Measurements from ENCODE around the gene ATP5MC3.

DNA sequence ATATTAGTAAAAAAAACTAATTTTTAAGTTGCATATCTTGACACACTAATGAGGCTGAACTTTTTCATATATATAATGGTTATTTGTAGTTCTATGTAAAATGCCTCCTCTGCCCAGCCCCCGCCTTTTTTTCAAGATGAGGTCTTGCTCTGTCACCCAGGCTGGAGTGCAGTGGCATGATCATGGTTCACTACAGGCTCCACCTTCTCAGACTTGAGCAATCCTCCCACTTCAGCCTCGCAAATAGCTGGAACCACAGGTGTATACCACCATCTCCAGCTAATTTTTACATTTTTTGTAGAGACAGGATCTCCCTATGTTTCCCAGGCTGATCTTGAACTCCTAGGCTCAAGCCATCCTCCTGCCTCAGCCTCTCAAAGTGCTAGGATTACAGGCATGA, 37.8 kb downstream of the ATP5MC3 start:
- TF ChIP-seq, protein P1, sequence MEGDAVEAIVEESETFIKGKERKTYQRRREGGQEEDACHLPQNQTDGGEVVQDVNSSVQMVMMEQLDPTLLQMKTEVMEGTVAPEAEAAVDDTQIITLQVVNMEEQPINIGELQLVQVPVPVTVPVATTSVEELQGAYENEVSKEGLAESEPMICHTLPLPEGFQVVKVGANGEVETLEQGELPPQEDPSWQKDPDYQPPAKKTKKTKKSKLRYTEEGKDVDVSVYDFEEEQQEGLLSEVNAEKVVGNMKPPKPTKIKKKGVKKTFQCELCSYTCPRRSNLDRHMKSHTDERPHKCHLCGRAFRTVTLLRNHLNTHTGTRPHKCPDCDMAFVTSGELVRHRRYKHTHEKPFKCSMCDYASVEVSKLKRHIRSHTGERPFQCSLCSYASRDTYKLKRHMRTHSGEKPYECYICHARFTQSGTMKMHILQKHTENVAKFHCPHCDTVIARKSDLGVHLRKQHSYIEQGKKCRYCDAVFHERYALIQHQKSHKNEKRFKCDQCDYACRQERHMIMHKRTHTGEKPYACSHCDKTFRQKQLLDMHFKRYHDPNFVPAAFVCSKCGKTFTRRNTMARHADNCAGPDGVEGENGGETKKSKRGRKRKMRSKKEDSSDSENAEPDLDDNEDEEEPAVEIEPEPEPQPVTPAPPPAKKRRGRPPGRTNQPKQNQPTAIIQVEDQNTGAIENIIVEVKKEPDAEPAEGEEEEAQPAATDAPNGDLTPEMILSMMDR (IDR thresholded peaks at IDR 0.05), result no peak
- TF ChIP-seq POLR2A (IDR thresholded peaks at IDR 0.05), result no peak

Measured in thyroid gland (tissue), 4 donors.